Neural progenitor cell (in vitro differentiated cells): Measurements from ENCODE around the gene ARL13B.

Source experiments
- CTCF ChIP-seq: fragments of 200-600 bp; sonication (generic); IDR thresholded peaks from 2 replicates; pipeline ENCODE4 v1.5.1; 2017; ENCODE audit warnings: antibody characterized with exemption, mild to moderate bottlenecking
- EZH2 ChIP-seq: fragments of 200-600 bp; sonication (generic); IDR thresholded peaks from 2 replicates; pipeline ENCODE4 v1.6.1; 2017; ENCODE audit warnings: antibody characterized with exemption, mild to moderate bottlenecking, moderate library complexity
- EZH2phosphoT487 ChIP-seq: fragments of 200-600 bp; sonication (generic); IDR thresholded peaks from 2 replicates; pipeline ENCODE4 v1.6.1; 2017; ENCODE audit warnings: antibody characterized with exemption

GRCh38 chr3:94081884-94082283 lies 101.9 kb downstream of the ARL13B start:
- TF ChIP-seq CTCF = no peak
- TF ChIP-seq EZH2phosphoT487 = no peak
- TF ChIP-seq EZH2 = no peak
